ENCODE results near the gene NOC4L. TPM values are rescaled to one million over a fixed set of nuclear protein-coding genes. Genes with fewer than 3 reads are reported as not detected.

NOC4L gene
- total RNA-seq, 1 experiment from 2014 or later: 29.8 TPM

- no peaks in the 10 kb centered on the region for H3K27me3 ChIP-seq (ENCODE audit: control insufficient read depth, insufficient read depth, low read length)
Observed at GRCh38 chr12:132196873-132197390, 52.7 kb downstream of the NOC4L start.

DNA sequence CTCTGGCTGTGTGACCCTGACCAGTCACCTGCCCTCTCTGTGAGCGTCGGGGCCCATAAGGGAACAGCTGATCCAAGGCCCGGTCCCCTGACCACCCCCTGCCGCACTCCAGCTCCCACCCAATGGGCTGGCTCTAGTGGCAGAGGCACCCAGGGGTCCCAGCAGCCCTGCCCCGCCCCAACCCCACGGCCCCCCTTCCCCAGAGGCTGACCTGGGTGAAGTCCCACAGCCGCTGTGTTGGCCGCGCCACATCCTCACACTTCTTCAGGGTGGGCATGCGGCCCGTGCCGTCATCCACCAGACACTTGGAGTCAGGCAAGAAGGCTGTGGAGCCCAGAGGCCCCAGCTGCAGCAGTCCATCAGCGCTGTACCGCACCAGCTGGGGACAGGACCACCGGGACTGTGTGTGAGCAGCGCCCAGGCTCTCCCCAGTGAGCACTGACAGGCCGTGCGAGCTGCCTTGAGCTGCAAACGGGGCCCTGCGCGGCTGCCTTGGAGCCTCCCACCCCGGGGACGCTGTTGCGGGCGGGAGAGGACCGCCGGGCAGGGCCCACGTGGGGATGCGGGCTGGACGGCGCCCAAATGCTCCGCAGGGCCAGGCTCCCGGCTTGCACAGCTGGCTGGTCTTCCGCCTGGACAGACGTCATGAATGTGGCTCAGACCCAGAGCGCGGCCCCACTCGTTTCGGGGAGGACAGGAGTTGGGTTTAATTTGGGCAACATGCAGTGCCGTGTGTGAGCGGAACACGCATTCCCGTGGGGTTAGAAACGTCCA, 53.5 kb downstream of the NOC4L start:
- Histone ChIP-seq H3K4me1 (ENCODE audit: control insufficient read depth, insufficient read depth, low read length) (no peaks in the 10 kb centered on the region), H3K36me3 (ENCODE audit: control insufficient read depth, insufficient read depth, low read length) (no peaks in the 10 kb centered on the region), H3K9me3 (ENCODE audit: control insufficient read depth, insufficient read depth, low read depth, low read length) (0 out of 2 replicates have a peak, but pooled peaks cover 3% of the 10 kb centered on the region), H3K27ac (ENCODE audit: low read length) (no peak overlapping the region), H3K4me3 (ENCODE audit: low read depth in 2 of 2, low read length in 2 of 2) (no peak overlapping the region), H3K27me3 (ENCODE audit: control insufficient read depth, insufficient read depth, low read length) (no peaks in the 10 kb centered on the region)
- ATAC-seq (no peak), DNase-seq (ENCODE audit: low read depth, low spot score) (no peak)
- CTCF ChIA-PET: no interaction called here
- in situ Hi-C loops (cut with HindIII; ENCODE audit: low pct_unique_long_range_greater_than_20kb, low sequenced_read_pairs) (no loop called here), intact Hi-C loops (cut with micrococcal nuclease; ENCODE audit: unreplicated experiment) (no loop called here)
- TF ChIP-seq REST (IDR thresholded peaks at IDR 0.05; ENCODE audit: insufficient read depth in 1 of 2, low read depth in 2 of 2, low read length in 1 of 2) (no peak), SIN3A (IDR thresholded peaks at IDR 0.05; ENCODE audit: borderline replicate concordance, insufficient read depth, low read depth, low read length) (no peak), TCF7L2 (IDR thresholded peaks at IDR 0.05; ENCODE audit: low read depth, low read length) (no peak), POLR2AphosphoS5 (IDR thresholded peaks at IDR 0.05; ENCODE audit: low read depth, low read length) (no peak)
- TF ChIP-seq, protein P1, sequence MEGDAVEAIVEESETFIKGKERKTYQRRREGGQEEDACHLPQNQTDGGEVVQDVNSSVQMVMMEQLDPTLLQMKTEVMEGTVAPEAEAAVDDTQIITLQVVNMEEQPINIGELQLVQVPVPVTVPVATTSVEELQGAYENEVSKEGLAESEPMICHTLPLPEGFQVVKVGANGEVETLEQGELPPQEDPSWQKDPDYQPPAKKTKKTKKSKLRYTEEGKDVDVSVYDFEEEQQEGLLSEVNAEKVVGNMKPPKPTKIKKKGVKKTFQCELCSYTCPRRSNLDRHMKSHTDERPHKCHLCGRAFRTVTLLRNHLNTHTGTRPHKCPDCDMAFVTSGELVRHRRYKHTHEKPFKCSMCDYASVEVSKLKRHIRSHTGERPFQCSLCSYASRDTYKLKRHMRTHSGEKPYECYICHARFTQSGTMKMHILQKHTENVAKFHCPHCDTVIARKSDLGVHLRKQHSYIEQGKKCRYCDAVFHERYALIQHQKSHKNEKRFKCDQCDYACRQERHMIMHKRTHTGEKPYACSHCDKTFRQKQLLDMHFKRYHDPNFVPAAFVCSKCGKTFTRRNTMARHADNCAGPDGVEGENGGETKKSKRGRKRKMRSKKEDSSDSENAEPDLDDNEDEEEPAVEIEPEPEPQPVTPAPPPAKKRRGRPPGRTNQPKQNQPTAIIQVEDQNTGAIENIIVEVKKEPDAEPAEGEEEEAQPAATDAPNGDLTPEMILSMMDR (IDR thresholded peaks at IDR 0.05): no peak
- POLR2A ChIA-PET: no interaction called here
- BruUV-seq (replicated peaks): no TSS peak

More at GRCh38 chr12:132196873-132197390, 52.7 kb downstream of the NOC4L start:
- DNase-seq (ENCODE audit: low read depth, low spot score) (no peak), ATAC-seq (no peak)
- intact Hi-C loops (cut with micrococcal nuclease; ENCODE audit: unreplicated experiment): no loop called here
- no peaks in the 10 kb centered on the region for H3K4me1 ChIP-seq (ENCODE audit: control insufficient read depth, insufficient read depth, low read length)
- 0 out of 2 replicates have a peak, but pooled peaks cover 3% of the 10 kb centered on the region for H3K9me3 ChIP-seq (ENCODE audit: control insufficient read depth, insufficient read depth, low read depth, low read length)
- no peak overlapping the region for H3K4me3 ChIP-seq (ENCODE audit: low read depth in 2 of 2, low read length in 2 of 2)
- ChIA-PET POLR2A (interaction anchor here (0.6 kb wide), 1 partner anchor 85 kb away, joined by 4 read pairs; no protein-coding TSS in a partner anchor), CTCF (no interaction called here)
- in situ Hi-C loops (cut with HindIII; ENCODE audit: low pct_unique_long_range_greater_than_20kb, low sequenced_read_pairs): no loop called here
- TF ChIP-seq REST (IDR thresholded peaks at IDR 0.05; ENCODE audit: insufficient read depth in 1 of 2, low read depth in 2 of 2, low read length in 1 of 2) (no peak), POLR2AphosphoS5 (IDR thresholded peaks at IDR 0.05; ENCODE audit: low read depth, low read length) (no peak), SIN3A (IDR thresholded peaks at IDR 0.05; ENCODE audit: borderline replicate concordance, insufficient read depth, low read depth, low read length) (no peak)
- H3K36me3 ChIP-seq (ENCODE audit: control insufficient read depth, insufficient read depth, low read length): no peaks in the 10 kb centered on the region
- BruUV-seq (replicated peaks): no TSS peak
- H3K27ac ChIP-seq (ENCODE audit: low read length): no peak overlapping the region
